ENCODE measurements around the gene LRGUK. TPM values are rescaled to one million over a fixed set of nuclear protein-coding genes. Genes with fewer than 3 reads are reported as not detected.
A peak's percentile ranks its signal among the peaks of the same experiment; 100 is the strongest.
"Not testable (repeated sequence)": the region's sequence is repeated elsewhere in the genome, so short reads cannot be mapped to it uniquely, and the experiment has no call there.

LRGUK gene
- total RNA-seq, 4 donors from 2014 or later: 0.08 to 0.61 (median 0.39) TPM

DNA sequence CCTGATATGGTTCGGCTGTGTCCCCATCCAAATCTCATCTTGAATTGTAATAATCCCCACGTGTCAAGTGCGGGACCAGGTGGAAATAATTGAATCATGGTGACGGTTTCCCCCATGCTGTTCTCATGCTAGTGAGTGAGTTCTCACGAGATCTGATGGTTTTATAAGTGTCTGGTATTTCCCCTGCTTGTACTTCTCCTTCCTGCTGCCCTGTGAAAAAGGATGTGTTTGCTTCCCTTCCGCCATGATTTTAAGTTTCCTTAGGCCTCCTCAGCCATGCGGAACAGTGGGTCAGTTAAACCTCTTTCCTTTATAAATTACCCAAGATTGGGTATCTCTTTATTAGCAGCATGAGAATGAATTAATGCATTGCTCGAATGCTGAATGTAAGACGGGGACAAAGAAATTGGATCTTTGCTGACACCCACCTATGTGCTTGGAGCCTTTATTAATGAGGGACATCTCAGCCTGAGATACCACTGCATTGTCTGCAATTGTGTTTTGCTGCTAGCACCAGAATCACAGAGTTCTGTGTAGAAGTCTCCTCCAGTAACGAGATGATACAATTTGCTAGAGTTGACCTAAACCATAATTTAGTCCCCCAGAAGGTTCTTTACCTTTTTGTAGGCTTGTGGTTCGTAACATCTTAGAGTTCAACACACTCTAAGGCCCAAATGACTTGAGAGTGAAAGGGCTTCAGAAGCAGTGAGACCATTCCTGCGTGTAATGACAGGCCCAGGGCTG, 160.9 kb downstream of the LRGUK start:
- TF ChIP-seq CTCF (IDR thresholded peaks at IDR 0.05) (no peak), POLR2A (IDR thresholded peaks at IDR 0.05) (no peak)
- intact Hi-C loops (cut with DNase I): no loop called here
- no peak overlapping the region for H3K27ac ChIP-seq
- H3K4me3 ChIP-seq: no peak overlapping the region
- peaks cover 0 to 12% (median 0%) of the 10 kb centered on the region in 3 donors for H3K4me1 ChIP-seq
- H3K27me3 ChIP-seq: peaks cover 0 to 5% (median 0%) of the 10 kb centered on the region in 4 donors
- 62 to 71% methylated on average over 12 of the region's 12 CpGs for WGBS, 2 donors
- H3K36me3 ChIP-seq: peaks cover 0 to under 1% (median 0%) of the 10 kb centered on the region in 3 donors
- no peak for DNase-seq
- no peaks in the 10 kb centered on the region for H3K9me3 ChIP-seq

DNA sequence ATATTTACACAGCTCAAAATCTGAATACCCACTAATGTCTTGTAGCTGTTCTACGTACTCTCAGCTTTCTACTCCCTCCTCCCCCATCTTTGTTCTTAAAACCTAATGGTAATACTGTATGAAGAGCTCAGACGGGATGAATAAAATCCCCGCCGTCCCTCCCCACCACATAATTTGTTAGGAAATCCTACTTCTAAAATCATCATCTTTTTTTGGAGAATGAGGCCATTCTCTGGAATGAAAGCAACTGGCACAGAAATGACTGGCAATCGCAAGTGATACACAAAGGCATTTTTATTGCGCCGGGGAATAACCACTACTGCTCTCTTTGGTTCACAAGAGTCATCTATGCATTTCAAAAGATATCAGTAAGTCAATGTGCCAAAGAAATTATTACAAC, 162.3 kb downstream of the LRGUK start:
- Histone ChIP-seq H3K4me1 (peaks cover 0 to 12% (median 0%) of the 10 kb centered on the region in 3 donors), H3K4me3 (no peak overlapping the region), H3K27me3 (no peaks in the 10 kb centered on the region), H3K9me3 (no peaks in the 10 kb centered on the region), H3K27ac (no peak overlapping the region), H3K36me3 (peaks cover 1 to 14% (median 4%) of the 10 kb centered on the region in 3 donors)
- WGBS, 2 donors: 74 to 83% methylated on average over 7 of the region's 7 CpGs
- intact Hi-C loops (cut with DNase I): no loop called here
- TF ChIP-seq CTCF (IDR thresholded peaks at IDR 0.05) (no peak), POLR2A (IDR thresholded peaks at IDR 0.05) (no peak)
- DNase-seq: no peak

DNA sequence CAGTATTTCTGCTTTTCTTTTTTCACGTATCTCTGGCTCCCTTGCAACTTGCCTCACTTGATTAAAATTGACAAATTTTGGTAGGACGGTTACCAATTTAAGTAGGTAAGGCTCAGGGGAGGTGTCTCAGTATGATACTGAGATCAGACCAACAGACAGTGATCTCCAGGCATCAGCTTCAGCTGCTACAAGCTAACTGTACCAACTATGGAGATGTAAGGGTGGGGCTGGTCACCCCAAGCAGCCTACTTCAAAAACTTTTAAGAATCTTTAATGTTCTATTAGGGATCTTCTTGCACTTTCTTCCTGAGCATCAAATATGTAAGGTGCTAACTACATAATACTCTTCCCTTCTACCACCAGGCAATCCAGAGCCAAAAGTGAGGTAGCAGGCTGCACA, 162.7 kb downstream of the LRGUK start:
- intact Hi-C loops (cut with DNase I): no loop called here
- no peaks in the 10 kb centered on the region for H3K9me3 ChIP-seq
- H3K4me1 ChIP-seq: peaks cover 0 to 12% (median 0%) of the 10 kb centered on the region in 3 donors
- WGBS, 2 donors: 74 to 91% methylated on average over 2 of the region's 2 CpGs
- H3K27ac ChIP-seq: no peak overlapping the region
- TF ChIP-seq POLR2A (IDR thresholded peaks at IDR 0.05) (no peak), CTCF (IDR thresholded peaks at IDR 0.05) (no peak)
- DNase-seq: no peak
- no peak overlapping the region for H3K4me3 ChIP-seq
- peaks cover 5 to 18% (median 5%) of the 10 kb centered on the region in 3 donors for H3K36me3 ChIP-seq
- no peaks in the 10 kb centered on the region for H3K27me3 ChIP-seq

GRCh38 chr7:134290286-134290685, 163.1 kb downstream of the LRGUK start:
- 47 to 55% methylated on average over 3 of the region's 3 CpGs for WGBS, 2 donors
- Histone ChIP-seq H3K27me3 (no peaks in the 10 kb centered on the region), H3K9me3 (no peaks in the 10 kb centered on the region), H3K27ac (no peak overlapping the region), H3K4me3 (no peak overlapping the region), H3K36me3 (peaks cover 5 to 23% (median 9%) of the 10 kb centered on the region in 3 donors), H3K4me1 (peaks cover 0 to 12% (median 0%) of the 10 kb centered on the region in 3 donors)
- DNase-seq: no peak
- intact Hi-C loops (cut with DNase I): no loop called here
- TF ChIP-seq POLR2A (IDR thresholded peaks at IDR 0.05) (no peak), CTCF (IDR thresholded peaks at IDR 0.05) (no peak)

DNA sequence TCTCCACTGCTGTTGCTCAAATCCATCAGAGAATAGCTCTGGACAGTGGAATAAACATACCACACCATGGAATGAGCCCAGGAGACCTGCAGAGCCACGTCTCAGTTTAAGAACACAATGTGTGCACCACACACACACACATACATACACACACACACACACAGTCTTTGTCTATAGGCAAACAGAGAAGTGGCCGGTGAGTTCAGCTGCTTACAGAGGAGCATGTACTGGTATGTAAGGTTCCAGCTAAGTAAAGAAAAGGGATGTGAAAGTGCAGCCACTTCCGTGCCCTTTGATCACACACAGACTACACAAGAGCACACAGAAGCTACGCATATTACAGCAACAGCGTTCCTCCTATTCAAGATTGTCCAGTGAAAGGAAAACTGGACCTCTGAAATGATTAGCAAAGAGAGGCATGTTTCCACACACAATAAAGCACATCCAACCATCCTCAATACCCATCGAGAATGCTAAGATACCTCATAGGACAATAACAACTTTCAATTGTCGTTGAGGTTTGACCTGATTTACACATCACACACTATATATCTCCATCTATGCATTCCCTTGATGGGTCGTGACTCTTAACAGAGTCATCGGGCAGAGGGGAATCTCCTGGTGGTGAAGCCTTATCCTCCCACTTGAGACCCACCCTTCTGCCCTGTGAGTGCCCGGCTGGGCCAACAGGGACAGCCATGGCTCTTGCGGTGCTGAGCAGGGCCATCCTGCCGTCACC, 166.0 kb downstream of the LRGUK start:
- H3K27me3 ChIP-seq: no peaks in the 10 kb centered on the region
- H3K9me3 ChIP-seq: no peaks in the 10 kb centered on the region
- DNase-seq: peak; percentile 33
- H3K27ac ChIP-seq: no peak overlapping the region
- 68 to 77% methylated on average over 12 of the region's 12 CpGs for WGBS, 2 donors
- peaks cover 5 to 50% (median 9%) of the 10 kb centered on the region in 3 donors for H3K36me3 ChIP-seq
- peaks cover 0 to 12% (median 0%) of the 10 kb centered on the region in 3 donors for H3K4me1 ChIP-seq
- H3K4me3 ChIP-seq: no peak overlapping the region
- no peak for TF ChIP-seq CTCF (IDR thresholded peaks at IDR 0.05)
- TF ChIP-seq POLR2A (IDR thresholded peaks at IDR 0.05): no peak
- intact Hi-C loops (cut with DNase I): no loop called here

DNA sequence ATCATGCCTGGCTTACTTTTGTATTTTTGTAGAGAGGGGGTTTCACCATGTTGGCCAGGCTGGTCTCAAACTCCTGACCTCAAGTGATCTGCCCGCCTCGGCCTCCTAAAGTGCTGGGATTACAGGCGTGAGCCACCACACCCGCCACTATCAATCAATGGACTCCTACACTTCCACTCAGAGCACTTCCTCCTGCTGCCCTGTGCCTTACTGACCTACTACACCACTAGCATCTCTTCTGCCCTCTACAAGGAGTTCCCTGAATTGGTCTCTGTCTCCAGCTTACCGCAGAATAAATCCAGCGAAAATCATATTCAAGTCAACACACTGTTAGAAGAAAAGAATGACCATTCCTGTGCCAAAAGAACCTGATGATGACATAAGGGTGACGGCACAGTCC, 168.8 kb downstream of the LRGUK start:
- H3K27ac ChIP-seq; DNase-seq; H3K4me3 ChIP-seq; H3K27me3 ChIP-seq; intact Hi-C loops (cut with DNase I); H3K4me1 ChIP-seq; H3K9me3 ChIP-seq: not testable (repeated sequence)
- H3K36me3 ChIP-seq: peaks cover 5 to 78% (median 9%) of the 10 kb centered on the region in 3 donors
- 84 to 97% methylated on average over 5 to 7 of the region's 7 CpGs for WGBS, 2 donors

Measured in esophagus squamous epithelium (tissue), 5 donors.